HL-60 (cell line): Measurements from ENCODE around the gene SIGMAR1.

ENCODE experiments used
- DNase-seq, 2 experiments: peaks; one replicate each; pipeline ENCODE4 v3.0.0-alpha.2; 2010 to 2020; ENCODE audit warnings: low read depth in 1 of 2, low spot score in 1 of 2
- H3K27ac ChIP-seq: fragments of 250-450 bp; sonication (Bioruptor Pico); replicated peaks from 2 replicates; pipeline ENCODE4 v1.5.1; 2020; ENCODE audit warnings: mild to moderate bottlenecking, moderate library complexity
- H3K27me3 ChIP-seq: fragments of 250-450 bp; sonication (Bioruptor Pico); 2 replicates; pipeline ENCODE4 v1.5.1; 2021; ENCODE audit warnings: mild to moderate bottlenecking, moderate library complexity; ENCODE audit not compliant: insufficient read depth, poor library complexity, severe bottlenecking
- H3K4me3 ChIP-seq: replicated peaks from 2 replicates; pipeline ENCODE4 v1.5.1; 2011; ENCODE audit warnings: mild to moderate bottlenecking, control low read depth, low read length; ENCODE audit not compliant: insufficient read depth
- GABPA ChIP-seq: IDR thresholded peaks from 2 replicates; pipeline ENCODE4 v1.6.1; 2012; ENCODE audit warnings: low read depth
- POLR2AphosphoS5 ChIP-seq: IDR thresholded peaks from 2 replicates; pipeline ENCODE4 v1.6.1; 2012; ENCODE audit warnings: low read depth
- SPI1 ChIP-seq: IDR thresholded peaks from 2 replicates; pipeline ENCODE4 v1.6.1; 2012; ENCODE audit warnings: low read depth, mild to moderate bottlenecking, borderline replicate concordance
- TF ChIP-seq, protein P1 (sequence below): IDR thresholded peaks from one replicate; pipeline ENCODE4 v1.5.1; 2011; ENCODE audit warnings: low read length, control low read depth, inconsistent platforms; ENCODE audit not compliant: insufficient read depth
- TF ChIP-seq, protein P2 (sequence below): IDR thresholded peaks from 2 replicates; pipeline ENCODE4 v1.6.1; 2012; ENCODE audit warnings: low read depth; ENCODE audit not compliant: insufficient replicate concordance

The SIGMAR1 gene

DNA sequence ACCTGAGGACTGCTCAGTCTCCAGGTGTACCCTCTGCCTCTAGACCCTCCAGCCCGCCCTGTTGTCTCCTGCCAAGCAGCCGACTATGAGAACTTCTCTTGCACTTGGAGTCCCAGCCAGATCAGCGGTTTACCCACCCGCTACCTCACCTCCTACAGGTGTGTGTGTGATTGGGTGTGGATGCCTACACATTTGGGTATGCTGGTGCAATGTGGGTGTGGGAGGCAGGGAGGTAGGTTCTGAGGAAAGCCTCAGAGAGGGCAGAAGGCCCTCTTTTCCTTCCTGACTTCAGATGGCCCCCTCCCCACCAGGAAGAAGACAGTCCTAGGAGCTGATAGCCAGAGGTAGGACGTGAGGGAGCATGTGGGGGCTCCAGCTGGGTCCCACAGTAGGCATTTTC is 19.4 kb upstream of the SIGMAR1 start:
- no peak for TF ChIP-seq POLR2AphosphoS5
- no peak for TF ChIP-seq SPI1
- TF ChIP-seq GABPA = no peak
- no peak overlapping the region for H3K4me3 ChIP-seq
- no peak for DNase-seq
- no peak overlapping the region for H3K27ac ChIP-seq
- H3K27me3 ChIP-seq = no peaks in the 10 kb centered on the region

DNA sequence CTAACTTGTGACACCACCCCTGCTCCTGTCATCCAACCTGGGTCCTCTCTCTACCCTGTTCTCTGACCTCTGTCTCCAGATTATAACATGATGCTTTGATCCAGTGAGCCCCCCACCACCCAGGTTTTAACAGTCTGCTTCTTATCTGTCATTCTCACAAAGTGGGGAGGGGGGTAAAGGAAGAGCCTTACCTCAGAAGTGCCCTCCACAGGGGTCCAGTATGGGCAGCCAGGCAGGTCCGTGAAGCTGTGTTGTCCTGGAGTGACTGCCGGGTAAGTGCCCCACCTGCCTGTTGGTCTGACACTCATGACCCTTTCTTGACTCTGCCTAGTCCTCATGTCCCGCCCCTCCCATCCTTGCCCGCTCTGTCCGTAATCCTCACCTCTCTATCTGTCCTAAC is 17.8 kb upstream of the SIGMAR1 start:
- no peak overlapping the region for H3K27ac ChIP-seq
- DNase-seq = no peak
- H3K4me3 ChIP-seq = no peak overlapping the region
- no peaks in the 10 kb centered on the region for H3K27me3 ChIP-seq
- TF ChIP-seq, protein P1, sequence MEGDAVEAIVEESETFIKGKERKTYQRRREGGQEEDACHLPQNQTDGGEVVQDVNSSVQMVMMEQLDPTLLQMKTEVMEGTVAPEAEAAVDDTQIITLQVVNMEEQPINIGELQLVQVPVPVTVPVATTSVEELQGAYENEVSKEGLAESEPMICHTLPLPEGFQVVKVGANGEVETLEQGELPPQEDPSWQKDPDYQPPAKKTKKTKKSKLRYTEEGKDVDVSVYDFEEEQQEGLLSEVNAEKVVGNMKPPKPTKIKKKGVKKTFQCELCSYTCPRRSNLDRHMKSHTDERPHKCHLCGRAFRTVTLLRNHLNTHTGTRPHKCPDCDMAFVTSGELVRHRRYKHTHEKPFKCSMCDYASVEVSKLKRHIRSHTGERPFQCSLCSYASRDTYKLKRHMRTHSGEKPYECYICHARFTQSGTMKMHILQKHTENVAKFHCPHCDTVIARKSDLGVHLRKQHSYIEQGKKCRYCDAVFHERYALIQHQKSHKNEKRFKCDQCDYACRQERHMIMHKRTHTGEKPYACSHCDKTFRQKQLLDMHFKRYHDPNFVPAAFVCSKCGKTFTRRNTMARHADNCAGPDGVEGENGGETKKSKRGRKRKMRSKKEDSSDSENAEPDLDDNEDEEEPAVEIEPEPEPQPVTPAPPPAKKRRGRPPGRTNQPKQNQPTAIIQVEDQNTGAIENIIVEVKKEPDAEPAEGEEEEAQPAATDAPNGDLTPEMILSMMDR = no peak
- TF ChIP-seq, protein P2, sequence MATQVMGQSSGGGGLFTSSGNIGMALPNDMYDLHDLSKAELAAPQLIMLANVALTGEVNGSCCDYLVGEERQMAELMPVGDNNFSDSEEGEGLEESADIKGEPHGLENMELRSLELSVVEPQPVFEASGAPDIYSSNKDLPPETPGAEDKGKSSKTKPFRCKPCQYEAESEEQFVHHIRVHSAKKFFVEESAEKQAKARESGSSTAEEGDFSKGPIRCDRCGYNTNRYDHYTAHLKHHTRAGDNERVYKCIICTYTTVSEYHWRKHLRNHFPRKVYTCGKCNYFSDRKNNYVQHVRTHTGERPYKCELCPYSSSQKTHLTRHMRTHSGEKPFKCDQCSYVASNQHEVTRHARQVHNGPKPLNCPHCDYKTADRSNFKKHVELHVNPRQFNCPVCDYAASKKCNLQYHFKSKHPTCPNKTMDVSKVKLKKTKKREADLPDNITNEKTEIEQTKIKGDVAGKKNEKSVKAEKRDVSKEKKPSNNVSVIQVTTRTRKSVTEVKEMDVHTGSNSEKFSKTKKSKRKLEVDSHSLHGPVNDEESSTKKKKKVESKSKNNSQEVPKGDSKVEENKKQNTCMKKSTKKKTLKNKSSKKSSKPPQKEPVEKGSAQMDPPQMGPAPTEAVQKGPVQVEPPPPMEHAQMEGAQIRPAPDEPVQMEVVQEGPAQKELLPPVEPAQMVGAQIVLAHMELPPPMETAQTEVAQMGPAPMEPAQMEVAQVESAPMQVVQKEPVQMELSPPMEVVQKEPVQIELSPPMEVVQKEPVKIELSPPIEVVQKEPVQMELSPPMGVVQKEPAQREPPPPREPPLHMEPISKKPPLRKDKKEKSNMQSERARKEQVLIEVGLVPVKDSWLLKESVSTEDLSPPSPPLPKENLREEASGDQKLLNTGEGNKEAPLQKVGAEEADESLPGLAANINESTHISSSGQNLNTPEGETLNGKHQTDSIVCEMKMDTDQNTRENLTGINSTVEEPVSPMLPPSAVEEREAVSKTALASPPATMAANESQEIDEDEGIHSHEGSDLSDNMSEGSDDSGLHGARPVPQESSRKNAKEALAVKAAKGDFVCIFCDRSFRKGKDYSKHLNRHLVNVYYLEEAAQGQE = no peak
- no peak for TF ChIP-seq POLR2AphosphoS5

DNA sequence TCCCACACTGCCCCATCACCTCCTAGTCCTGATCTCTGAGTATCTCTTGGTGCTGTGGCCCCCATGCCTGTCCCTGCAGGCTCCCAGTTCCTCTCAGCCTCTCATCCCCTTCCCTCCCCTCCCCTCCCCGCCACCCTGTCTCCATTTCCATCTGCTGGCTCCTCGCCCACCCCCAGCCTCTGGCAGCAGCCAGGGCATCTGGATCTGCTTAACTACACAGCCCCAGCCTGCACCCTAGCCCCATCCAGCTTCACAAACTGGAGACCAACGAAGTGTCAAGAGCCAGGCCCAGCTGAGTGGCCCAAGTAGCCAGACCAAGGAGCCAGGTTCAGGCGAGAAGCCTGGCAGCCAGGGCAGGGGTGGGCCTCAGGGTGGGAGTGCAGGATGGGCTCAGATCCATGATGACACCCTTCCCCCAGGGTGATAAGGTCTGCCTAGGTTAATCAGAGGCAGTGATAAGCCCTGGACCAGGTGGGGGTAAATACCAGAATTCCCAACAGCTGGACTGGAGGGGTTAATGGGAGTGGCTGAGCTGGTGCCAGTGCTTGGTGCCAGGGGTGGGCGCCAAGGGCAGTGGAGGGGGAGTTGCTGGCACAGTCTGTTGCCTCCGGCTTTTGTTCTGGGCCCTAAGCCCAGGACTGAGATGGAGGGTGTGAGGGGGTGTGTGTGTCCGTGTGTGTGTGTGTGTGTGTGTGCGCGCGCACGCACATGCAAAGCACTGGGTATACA is 16.9 kb upstream of the SIGMAR1 start:
- no peak overlapping the region for H3K27ac ChIP-seq
- TF ChIP-seq GABPA = no peak
- no peak for TF ChIP-seq SPI1
- no peaks in the 10 kb centered on the region for H3K27me3 ChIP-seq
- DNase-seq = no peak
- H3K4me3 ChIP-seq = no peak overlapping the region

DNA sequence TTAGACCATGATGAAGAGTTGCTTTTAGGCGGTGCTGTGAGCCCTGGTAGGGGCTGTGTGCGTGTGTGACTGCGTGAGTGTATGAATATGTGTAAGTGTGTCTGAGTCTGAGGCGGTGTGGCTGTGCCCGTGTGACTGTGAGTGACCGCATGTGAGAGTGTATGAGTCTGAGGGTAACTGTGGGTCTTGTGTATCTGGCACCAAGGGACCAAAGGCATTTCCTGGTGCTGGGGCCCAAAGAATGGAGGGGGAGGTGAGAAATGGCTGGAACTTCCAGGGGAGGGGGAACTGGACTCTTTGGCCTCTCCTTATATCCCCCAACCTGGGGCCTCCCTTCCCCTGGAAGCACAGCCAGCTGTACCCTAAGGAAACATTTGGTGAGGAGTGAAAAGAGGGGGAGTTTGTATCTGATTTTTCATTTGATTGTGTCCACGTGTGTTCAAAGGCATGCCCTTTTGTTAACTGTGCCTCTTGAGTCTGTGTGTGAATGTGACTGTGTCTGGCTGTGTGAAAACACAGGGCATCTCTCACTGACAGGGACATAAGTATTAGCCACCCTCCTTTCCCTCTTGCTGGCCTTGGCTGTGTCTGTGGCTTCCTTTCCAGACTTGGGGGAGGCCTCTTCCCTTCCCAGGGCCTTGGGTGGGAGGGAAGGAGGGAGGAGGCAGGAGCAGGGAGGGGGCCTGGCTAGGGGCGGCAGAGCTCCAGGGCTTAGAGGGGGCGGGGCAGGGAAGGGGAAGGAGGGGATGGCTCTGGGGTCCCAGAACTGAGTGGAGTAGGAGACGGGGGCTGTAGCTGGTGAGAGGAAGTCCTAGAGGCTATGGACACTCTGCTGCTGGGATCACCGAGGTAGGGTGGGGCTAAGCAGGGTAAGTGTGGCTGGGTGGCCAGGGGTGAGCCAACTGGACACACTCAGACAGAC is 15.8 kb upstream of the SIGMAR1 start:
- H3K27me3 ChIP-seq = no peaks in the 10 kb centered on the region
- no peak for DNase-seq
- H3K4me3 ChIP-seq = no peak overlapping the region
- H3K27ac ChIP-seq = no peak overlapping the region
- TF ChIP-seq, protein P2 = no peak
- TF ChIP-seq GABPA = no peak
- TF ChIP-seq, protein P1 = no peak
- no peak for TF ChIP-seq SPI1
- no peak for TF ChIP-seq POLR2AphosphoS5
